Stimulated activated CD4-positive, alpha-beta T cell treated with anti-CD3 and anti-CD28 coated beads, Interleukin-2, amount 100 ng/mL, for 4 hours (primary cell): ENCODE data around the gene WAS.

Source experiments
- DNase-seq: peaks from one replicate; pipeline ENCODE4 v3.0.0-alpha.2; 2020; ENCODE audit warnings: low read depth

The WAS gene

GRCh38 chrX:48711929-48712505, 28.4 kb downstream of the WAS start:
- no peak for DNase-seq

GRCh38 chrX:48713847-48714246, 30.2 kb downstream of the WAS start:
- DNase-seq = no peak

DNA sequence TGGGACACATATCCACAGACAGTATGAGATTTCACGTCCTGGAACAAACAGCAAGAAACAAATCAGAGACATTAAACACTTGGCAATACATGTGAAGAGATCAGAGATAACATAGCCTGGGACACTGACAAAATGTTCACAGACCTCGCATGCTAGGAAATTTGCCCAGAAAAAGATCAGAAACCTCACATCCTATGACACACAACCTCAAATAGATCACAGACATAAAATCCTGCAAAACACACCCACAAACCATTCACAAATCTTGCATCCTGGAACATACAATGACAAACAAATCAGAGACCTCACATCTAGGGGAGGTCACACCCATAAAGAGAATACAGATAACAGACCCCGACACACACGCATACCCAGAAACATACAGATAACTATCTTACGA, 31.0 kb downstream of the WAS start:
- DNase-seq = no peak

DNA sequence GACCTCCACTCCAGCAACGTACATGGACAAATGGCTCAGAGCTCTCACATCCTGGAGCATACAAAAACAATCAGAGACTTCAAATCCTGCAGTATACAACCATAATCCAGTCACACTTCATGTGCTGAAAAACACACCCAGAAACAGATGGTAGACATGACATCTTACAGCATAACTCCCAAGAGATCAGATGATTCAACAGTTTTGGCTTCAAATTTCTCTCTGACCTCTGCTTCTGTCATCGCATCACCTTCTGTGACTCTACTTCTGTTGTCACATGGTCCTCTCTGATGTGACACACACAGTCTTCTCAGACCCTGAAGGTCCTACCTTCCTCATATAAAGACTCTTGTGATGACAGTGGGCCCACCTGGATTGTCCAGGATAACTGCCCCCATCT, 31.5 kb downstream of the WAS start:
- DNase-seq = no peak

DNA sequence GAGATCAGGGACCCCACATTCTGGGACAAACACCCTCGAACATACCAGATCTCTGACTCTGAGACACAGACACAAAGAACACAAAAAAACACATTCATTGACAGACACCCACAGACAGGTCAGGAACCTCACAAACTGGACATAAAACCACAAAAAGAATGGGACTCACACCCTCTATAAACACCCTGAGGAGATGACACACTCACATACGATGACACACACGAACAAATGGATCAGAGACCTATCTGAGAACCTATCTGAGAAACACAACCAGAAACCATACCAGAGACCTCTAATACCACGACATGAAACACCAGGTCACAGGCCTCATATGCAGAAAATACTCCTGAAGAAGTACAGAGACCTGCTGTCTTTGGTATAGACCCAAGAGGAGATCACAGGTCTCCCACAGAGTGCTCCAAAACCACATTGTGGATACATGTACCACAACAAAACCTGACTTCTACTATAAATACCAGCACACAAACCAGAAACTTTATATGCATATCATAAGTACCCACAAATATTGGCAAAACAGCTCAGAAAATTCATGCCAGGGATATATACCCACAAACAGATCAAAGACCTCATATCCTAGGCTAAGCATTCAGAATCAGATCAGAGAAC, 32.4 kb downstream of the WAS start:
- no peak for DNase-seq

DNA sequence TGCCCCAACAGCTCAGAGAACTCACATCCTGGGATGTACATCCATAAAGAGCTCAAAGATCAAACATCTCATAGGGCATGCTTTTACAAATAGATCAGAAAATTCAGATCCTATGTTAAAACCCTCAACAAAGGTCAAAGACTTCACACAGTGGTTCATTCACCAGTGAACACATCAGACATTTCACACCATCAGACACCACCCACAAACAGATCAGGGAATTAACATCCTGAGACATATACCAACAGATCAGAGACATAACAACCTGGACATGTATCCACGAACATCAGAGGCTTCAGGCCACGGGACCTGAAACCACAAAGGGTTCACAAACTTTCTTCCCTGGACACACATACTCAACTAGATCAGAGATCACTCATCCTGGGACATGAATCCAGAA, 36.4 kb downstream of the WAS start:
- no peak for DNase-seq

DNA sequence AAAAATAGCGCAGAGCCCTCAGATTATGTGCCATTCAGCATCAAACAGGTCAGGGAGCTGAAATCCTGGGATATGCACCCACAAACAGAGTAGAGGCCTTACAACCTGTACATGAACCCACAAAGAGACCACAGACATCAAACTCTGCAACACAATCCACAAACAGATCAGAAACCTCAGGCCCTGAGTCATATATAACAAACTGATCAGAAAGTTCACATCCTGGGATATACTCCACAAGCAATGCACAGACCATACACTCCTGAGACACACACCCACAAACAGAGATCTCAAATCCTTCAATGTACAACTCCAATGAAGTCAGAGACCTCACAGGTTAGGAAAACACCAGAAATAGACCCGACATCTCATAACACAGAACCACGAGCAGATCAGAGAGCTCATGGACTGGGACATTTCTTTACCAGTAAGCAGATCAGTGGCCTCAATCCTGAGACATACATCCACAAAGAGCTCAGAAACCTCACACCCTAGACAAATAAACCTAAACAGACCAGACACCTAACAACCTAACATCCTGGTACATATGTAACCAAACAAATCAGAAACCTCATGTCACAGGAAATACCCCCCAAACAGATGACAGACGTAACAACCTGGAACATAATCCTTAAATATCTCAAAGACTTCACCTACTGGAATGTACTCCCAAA, 37.1 kb downstream of the WAS start:
- no peak for DNase-seq

- DNase-seq = no peak
Measured at GRCh38 chrX:48721916-48722315, 38.3 kb downstream of the WAS start.

DNA sequence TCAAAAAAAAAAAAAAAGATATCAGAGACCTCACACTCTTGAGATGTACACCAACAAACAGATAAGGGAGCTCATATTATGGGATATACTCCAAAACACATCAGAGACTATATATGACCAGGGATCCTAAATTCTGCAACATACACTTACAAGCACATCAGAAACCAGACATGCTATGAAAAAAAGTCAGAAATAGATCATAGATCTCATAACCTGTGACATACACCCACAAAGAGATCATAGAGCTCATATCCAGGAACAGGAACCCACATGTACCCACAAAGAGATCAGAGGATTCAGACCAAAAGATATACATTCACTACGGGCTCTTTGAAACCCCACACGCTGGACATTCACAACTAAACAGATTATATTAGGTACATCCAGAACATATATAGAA, 43.0 kb downstream of the WAS start:
- no peak for DNase-seq

DNA sequence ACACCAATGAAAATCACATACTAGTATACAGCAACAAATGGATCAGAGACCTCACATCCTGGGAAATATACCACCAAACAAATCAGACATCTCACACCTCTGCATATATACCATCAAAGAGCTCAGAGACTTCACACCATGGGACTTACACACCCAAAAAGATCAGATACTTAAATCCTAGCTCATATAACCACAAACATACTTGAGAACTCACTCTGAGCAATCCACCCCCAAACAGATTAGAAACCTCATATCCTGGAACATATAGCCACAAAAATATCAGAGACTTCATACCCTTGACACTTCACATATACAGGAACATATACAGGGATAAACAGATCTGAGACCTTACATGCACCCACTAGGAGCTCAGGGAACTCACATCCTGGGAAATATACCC, 45.1 kb downstream of the WAS start:
- DNase-seq = no peak

DNA sequence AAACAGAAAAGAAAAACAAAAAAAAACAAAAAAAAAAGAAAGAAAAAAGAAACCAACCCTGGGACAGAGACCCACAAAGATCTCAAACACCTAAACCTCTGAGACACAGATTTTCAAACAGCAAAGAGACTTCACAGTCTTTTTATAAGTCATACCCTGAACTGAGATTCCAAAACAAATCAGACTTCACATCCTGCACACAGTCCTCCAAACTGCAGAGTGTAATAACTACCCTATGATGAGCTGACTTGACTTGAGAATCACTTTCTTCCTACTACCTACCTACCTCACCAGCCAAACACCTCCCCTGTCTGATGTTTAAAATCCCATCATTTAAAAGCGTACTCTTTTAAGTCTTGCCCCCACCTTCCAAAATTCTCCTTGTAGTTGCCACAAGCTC, 52.7 kb downstream of the WAS start:
- no peak for DNase-seq

- no peak for DNase-seq
Measured at GRCh38 chrX:48736878-48737212, 53.2 kb downstream of the WAS start.

DNA sequence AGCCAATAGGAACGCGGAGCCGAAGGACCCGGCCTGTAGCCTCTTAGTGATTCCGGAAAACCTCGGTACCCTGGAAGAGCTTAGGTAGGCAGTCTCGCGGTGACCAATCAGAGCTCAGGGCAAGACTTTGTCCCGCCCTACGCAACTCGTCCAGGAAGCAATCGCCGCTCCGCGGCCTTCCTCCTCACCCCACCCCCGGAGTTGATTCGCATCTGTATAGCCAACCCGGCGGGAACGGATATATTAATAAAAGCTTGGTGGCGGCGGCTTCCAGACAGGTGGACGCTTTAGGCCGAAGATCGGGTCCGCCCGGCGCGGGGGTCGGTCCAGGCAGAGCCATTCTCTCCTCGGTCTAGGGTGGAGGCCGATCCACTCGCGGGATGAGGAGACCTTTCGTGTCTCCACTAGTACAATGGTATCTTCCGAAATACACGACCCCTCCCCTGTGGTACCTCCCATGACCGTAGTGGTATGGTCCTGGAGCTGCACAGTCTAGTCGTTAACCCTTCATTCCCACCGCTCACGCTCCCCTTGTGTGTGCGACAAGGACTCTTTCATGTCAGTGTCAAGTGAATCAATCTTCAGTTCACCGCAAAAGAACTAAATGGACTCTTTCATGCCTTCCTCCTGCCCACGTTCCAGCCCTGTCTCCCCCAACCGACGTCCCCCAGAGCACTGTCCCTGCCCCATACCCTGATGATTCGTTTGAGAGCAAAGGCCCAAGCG, 53.8 kb downstream of the WAS start:
- peak; percentile 84 for DNase-seq

GRCh38 chrX:48737940-48738339, 54.3 kb downstream of the WAS start:
- no peak for DNase-seq
